Suprapubic skin (tissue), 3 donors: Measurements from ENCODE around the gene AP5B1.
A peak's percentile ranks its signal among the peaks of the same experiment; 100 is the strongest.

Experiments
- CTCF ChIP-seq, 2 donors: fragments of 200-600 bp in 1 of 2; fragments of 450-650 bp in 1 of 2; sonication (generic) in 1 of 2; IDR thresholded peaks; one replicate each; pipeline ENCODE4 v1.5.1; 2016 to 2019; ENCODE audit warnings: antibody characterized with exemption in 2 of 2, mild to moderate bottlenecking in 1 of 2, moderate library complexity in 1 of 2
- POLR2AphosphoS5 ChIP-seq, 3 donors: sonication (generic); formaldehyde crosslinking; IDR thresholded peaks; one replicate each; pipeline ENCODE4 v1.6.1; 2017; ENCODE audit warnings: antibody characterized with exemption in 3 of 3

- TF ChIP-seq CTCF (IDR thresholded peaks at IDR 0.05): peak in 1 of 2 donors; percentile 27
- TF ChIP-seq POLR2AphosphoS5 (IDR thresholded peaks at IDR 0.05): no peak
These were observed 581 bp upstream of the AP5B1 start for GRCh38 chr11:65781152-65781961.
